22Rv1 (cell line): ENCODE measurements around the gene MLXIPL.

Source experiments
- H3K27ac ChIP-seq: fragments of 450-650 bp; 2 replicates; pipeline ENCODE4 v1.5.1; 2017
- CTCF ChIP-seq: fragments of 450-650 bp; IDR thresholded peaks from 2 replicates; pipeline ENCODE4 v1.5.1; 2017; ENCODE audit warnings: mild to moderate bottlenecking
- ZFX ChIP-seq: fragments of 450-650 bp; IDR thresholded peaks from 2 replicates; pipeline ENCODE4 v1.6.1; 2017; ENCODE audit warnings: antibody characterized with exemption, borderline replicate concordance

MLXIPL gene

GRCh38 chr7:73544678-73545077 is 79.6 kb downstream of the MLXIPL start:
- no peak for TF ChIP-seq ZFX
- no peak for TF ChIP-seq CTCF

More at GRCh38 chr7:73544678-73545077, 79.6 kb downstream of the MLXIPL start:
- H3K27ac ChIP-seq, result no peak overlapping the region
